Measurements from ENCODE around the gene DAB2IP.
"Not testable (repeated sequence)": the region's sequence is repeated elsewhere in the genome, so short reads cannot be mapped to it uniquely, and the experiment has no call there.

DNA sequence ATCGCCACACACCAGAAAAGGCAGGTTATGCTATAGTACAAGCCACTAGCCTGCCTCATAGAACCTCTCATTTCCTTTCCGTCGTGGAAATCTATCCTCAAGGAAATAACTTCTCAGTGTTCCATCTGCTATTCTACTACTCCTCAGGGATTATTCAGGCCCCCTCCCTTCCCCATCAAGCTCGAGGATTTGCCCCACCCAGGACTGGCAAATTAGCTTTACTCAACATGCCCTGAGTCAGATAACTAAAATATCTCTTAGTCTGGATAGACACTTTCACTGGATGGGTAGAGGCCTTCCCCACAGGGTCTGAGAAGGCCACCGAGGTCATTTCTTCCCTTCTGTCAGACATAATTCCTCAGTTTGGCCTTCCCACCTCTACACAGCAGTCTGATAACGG lies 142.9 kb downstream of the DAB2IP start:
- not testable (repeated sequence) for TF ChIP-seq EZH2 (IDR thresholded peaks at IDR 0.05; ENCODE audit: insufficient read depth, low read length)
- TF ChIP-seq, protein P1, sequence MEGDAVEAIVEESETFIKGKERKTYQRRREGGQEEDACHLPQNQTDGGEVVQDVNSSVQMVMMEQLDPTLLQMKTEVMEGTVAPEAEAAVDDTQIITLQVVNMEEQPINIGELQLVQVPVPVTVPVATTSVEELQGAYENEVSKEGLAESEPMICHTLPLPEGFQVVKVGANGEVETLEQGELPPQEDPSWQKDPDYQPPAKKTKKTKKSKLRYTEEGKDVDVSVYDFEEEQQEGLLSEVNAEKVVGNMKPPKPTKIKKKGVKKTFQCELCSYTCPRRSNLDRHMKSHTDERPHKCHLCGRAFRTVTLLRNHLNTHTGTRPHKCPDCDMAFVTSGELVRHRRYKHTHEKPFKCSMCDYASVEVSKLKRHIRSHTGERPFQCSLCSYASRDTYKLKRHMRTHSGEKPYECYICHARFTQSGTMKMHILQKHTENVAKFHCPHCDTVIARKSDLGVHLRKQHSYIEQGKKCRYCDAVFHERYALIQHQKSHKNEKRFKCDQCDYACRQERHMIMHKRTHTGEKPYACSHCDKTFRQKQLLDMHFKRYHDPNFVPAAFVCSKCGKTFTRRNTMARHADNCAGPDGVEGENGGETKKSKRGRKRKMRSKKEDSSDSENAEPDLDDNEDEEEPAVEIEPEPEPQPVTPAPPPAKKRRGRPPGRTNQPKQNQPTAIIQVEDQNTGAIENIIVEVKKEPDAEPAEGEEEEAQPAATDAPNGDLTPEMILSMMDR (IDR thresholded peaks at IDR 0.05; ENCODE audit: insufficient read depth, low read depth, low read length): not testable (repeated sequence)
